ENCODE data around the gene PAPSS2.
"Not testable (repeated sequence)": the region's sequence is repeated elsewhere in the genome, so short reads cannot be mapped to it uniquely, and the experiment has no call there.

The PAPSS2 gene

DNA sequence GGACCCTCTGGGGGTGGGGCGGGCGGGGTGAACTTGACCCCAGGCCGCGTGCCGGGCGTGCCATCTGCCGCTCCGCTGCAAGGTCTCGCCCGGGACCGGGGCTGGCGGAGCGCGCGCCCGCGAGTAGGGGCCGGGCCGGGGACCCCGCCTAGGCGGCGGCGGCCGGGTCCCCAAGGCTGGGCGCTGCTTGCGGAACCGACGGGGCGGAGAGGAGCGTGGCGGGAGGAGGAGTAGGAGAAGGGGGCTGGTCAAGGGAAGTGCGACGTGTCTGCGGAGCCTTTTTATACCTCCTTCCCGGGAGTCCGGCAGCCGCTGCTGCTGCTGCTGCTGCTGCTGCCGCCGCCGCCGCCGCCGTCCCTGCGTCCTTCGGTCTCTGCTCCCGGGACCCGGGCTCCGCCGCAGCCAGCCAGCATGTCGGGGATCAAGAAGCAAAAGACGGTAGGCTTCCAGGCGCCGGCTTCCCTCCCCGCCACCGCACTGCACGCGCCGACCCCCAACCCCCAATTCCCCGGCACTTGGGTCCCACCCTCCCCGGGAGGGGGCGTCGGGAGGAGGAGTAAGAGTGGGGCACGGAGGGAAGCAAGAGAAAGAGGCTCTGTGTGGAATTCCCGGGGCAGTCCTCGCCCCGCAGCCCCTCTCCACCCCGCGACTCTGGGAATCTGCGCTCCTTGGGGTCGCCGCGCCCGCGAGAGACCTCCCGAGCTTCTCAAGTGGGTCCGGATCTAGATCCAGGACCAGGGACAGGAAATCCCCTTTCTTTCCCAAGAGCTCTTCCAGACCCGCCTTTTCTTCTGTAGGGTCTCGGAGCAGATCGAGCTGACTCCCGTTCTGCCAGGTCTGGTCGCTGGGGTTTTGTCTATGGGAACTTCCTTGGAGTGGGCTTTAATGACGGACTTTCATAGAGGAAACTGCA, at the start of gene PAPSS2:
TSS of gene PAPSS2 (plus strand) at position 308 of the 913 bp plus-strand sequence. CDS start at position 412, 104 bp downstream.
- peak; percentile 17 to 36 for DNase-seq

DNA sequence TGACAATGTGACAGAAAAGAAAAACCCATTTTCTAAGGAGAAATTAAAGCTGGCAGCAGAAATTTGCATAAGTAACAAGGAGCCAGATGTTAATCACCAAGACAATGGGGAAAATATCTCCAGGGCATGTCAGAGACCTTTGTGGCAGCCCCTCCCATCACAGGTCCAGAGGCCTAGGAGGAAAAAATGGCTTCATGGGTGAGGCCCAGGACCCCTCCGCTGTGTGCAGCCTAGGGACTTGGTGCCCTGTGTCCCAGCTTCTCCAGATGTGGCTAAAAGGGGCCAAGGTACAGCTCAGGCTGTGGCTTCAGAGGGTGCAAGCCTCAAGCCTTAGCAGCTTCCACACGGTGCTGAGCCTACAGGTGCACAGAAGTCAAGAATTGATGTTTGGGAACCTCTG, 48.3 kb upstream of the PAPSS2 start:
- DNase-seq, result not testable (repeated sequence)

DNA sequence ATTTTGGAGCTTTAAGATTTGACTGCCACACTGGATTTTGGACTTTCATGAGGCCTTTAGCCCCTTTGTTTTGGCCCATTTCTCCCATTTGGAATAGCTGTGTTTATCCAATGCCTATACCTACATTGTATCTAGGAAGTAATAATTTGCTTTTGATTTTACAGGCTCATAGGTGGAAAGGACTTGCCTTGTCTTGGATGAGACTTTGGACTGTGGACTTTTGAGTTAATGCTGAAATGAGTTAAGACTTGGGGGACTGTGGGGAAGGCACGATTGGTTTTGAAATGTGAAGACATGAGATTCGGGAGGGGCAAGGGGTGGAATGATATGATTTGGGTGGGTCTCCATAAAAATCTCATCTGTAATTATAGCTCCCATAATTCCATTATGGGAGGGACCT, 47.6 kb upstream of the PAPSS2 start:
- no peak for DNase-seq

DNA sequence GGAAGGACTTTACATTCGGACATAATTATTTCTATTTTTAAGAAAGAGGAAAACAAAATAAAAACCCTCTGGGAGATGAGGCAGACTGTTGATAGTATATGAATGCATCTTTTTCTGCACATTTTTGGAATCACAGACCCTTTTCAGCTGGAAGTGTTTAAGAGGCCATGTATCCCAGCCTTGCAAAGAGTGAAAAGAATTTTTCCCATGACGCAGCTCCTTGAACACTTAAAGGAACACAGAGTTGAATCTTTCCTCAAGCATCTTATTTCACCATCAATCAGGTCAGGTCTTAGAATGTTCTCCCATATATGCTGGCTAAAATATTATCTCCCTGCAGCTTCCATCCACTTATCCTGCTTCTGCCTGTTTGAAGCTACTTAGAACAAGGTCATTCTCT, 45.9 kb upstream of the PAPSS2 start:
- no peak for DNase-seq

DNA sequence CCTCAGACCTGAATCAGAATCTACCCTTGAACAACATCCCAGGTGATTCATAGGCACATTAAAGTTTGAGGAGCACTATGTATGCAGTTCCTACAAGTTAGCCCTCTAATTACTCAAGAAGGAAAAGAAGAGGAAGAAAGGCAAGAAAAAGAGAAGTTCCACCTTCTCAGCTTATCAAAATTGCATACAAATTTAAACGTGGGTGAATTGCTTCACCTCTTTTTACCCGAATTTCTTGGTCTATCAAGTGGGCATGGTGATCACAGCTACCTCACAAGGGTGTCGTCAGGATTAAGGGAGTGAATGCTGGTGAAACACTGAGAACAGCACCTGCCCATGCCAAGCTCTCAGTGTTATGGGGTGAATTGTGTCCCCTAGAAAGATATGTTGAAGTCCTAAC, 43.8 kb upstream of the PAPSS2 start:
- DNase-seq, result no peak

DNA sequence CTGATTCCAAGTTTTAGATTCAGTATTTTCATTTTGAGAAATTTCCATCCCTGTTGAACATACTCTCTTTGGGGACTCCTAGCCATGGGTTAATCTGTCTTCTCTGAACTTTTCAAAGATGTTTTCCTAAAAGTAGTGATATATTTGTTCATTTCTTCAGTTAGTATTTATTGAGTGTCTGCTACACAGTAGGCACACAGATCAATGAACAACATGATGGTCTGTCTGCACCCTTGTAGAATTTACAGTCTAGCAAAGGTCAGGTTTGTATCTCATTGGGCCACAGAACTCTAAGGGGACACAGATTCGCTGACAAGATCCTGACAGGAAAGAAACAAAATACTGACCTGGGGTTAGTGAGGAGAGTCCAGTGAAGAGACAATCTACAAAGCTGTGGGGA, 42.2 kb upstream of the PAPSS2 start:
- no peak for DNase-seq

DNA sequence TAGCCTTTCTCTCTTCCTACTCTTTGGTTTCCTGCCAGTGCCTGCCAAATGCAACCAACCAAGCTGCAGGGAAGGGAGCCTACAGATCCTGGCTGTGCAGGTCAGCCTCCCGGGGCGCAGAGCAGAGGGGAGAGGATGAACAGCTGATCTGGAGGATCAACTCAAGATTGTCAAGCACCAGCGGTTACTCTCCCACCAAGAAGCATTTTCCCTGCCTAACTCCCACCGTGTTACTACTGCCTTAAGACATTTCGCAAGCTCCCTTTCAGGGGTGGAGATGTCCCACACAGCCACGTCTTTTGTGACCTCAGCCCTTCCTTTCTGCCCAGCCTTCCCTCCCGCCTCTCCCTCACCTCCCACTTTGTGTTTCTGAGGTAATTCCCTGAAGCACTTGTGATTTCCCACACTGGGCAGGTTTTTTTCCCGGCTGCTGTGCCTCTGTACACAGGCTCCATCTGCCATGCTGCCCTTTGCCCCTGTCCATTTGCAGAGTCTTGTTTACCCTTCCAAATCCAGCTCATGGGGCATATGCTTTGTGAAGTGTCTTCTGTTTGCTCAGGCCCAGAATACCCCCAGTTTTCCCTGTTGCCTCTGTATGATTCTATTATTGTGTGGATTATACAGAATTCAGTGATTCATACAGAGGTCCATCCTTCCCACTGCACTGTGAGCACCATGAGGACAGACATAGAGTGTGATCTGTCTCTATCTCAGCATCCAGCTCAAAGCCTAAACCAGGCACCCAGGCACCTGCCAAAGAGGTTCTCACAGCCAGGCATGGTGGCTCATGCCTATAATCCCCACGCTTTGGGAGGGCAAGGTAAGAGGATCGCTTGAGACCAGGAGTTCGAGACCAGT, 40.9 kb upstream of the PAPSS2 start:
- DNase-seq, result no peak

DNA sequence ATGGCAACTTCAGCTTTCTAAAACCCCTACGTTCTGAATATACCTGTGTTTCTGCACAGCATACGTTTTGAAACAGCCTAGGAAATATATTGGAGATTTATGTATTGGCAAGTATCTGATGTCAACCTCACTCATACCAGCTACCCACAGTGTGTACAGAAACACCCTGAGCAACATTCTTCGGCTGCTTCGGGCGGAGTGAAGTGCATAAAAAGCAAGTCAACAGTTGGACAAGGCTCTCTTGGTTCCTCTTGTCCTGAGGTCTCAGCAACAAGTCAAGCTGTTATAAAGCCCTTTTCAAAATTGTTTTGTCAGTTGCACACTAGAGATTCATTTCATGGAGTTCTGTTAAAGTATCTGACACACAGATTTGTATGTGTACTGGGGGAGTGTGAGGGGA, 40.0 kb upstream of the PAPSS2 start:
- no peak for DNase-seq

DNA sequence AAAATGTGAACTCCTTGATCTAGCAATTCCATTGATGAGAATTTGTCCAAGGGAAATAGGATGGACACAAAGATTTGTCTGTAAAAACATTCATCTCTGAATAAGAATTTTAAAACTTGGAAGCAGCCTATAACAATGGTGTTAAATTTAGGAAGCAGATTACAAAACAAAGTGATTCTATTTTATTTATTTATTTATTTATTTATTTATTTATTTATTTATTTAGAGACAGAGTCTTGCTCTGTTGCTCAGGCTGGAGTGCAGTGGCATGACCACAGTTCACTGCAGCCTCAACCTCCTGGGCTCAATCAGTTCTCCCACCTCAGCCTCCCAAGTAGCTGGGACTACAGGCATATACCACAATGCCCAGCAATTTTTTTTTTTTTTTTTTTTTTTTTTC, 38.2 kb upstream of the PAPSS2 start:
- DNase-seq, result not testable (repeated sequence)

DNA sequence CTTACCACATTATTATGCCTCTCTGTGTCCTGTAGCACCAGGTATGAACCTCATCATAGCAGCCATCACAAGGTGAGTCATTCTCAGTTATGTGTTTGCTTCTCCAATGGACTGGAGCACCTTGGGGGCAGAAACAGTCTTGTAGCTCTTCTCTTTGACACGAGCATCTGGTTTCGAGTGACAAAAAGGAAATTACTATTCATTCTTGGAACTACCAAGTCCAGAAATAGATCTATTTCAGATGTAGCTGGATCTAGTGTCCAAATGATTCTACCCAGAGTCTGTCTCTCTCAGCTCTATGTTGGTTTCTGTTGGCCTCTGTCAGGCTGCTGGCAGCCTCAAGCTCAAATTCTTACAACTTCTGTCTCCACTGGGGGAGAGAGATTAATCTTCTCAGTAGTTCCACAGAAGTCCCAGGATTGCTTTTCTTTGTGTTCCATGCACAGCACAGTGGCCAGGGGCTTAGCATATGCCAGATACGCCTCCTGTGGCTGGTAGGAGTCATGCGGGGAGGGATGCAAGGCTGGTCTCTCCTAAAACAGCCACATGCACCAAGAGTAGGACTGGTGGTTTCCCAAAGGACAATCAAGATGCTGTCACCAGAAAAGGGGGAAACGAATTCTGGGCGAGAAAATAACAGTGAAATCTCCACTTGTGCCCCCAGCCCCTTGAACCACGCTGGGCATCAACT, 37.2 kb upstream of the PAPSS2 start:
- DNase-seq, result no peak

DNA sequence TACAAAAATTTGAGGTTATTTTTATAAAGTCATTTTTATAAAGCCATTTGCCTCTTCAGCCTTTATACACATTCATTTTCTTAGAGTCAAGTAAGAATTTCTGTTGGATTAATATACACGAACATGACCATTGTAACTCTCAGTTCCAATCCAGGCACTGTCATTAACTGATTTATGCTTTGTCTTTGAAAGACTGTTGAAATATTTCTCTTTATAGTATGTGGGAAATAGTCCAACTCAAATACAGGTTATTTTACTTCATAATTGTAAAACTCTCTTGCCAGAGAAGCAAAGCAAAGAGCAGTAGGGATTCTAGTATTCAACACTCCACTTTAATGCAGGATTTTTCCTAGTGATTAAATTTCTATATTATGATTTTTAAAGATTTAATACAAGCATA, 36.5 kb upstream of the PAPSS2 start:
- DNase-seq, result no peak

DNA sequence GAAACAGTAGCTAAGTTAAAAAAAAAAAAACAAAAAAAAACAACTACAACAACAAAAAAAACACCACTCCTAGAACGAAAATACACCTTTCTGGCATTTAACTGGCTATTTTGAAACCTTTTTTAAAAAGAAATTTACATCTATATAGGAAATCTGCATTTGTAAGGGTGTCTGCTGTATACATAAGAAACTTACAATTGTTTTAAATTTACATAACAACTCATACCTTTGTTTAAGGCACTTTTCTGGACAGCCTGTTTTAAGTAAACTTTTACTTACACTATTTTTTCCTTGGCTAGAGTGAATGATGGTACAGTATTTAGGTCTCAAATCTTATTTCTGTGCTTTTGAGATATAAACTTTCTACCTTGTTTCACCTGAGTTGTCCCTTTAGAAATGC, 34.0 kb upstream of the PAPSS2 start:
- no peak for DNase-seq

DNA sequence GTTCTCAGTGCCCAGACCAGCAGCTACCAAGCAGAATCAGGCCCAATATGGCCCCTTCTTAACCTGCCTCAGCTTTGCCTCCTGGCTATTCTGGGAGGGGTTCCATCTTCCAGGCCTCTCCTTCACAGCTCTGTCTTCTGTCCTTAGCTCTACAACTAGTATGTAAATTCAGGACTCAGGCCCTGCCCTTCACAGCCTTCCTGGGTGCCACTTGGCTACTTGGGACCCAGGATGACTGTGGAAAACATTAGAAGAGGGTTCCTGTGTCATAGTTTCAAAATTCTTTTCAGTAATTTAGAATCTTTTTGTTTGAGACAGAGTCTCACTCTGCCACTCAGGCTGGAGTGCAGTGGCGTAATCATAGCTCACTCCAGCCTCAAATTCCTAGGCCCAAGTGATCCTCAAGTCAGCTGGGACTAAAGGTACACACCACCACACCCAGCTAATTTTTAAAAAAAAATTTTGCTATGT, 33.2 kb upstream of the PAPSS2 start:
- DNase-seq, result no peak

DNA sequence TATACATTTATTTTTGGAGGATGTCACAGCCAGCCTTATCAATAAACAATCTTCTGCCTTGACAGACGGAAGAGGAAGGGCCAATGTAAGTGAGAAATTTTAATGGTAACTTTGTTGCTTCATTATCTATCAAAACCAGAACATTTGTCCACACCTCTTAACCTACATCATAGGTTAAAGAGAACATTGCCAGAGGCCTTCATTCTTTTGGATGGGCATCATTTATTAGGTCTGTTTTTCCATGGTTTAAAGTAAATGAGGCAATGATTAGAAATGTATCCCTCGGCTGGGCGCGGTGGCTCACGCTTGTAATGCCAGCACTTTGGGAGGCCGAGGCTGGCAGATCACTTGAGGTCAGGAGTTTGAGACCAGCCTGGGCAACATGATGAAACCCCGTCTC, 29.5 kb upstream of the PAPSS2 start:
- DNase-seq, result no peak

DNA sequence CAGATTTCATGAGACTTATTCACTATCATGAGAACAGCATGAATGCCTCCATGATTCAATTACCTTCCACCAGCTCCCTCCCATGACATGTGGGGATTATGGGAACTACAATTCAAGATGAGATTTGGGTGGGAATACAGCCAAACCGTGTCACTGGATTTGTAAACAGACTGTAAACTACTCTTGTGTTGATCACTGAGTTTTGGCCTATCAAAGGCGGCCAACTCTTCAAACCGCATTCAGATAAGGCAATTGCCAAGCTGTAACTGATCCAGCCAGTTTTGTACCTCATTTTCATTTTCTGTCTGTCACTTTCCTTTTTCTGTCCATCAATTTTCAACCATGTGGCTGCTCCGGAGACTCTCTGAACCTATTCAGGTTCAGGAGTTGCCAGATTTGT, 27.2 kb upstream of the PAPSS2 start:
- no peak for DNase-seq

DNA sequence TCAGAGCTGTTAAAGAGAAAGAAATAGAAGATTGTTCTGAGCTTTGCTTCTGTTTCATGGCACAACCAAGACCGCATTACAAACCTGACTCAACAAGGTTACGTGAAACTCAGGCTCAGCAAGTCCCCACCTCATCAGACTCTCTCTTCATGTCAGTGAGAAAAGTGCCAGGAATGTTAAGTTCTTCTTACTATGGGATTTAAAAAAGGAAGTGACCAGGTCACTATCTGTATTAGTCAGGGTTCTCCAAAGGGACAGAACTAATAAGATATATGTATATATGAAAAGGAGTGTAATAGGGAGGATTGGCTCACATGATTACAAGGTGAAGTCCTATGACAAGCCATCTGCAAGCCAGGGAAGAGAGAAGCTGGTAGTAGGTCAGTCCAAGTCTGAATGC, 25.4 kb upstream of the PAPSS2 start:
- DNase-seq, result no peak

DNA sequence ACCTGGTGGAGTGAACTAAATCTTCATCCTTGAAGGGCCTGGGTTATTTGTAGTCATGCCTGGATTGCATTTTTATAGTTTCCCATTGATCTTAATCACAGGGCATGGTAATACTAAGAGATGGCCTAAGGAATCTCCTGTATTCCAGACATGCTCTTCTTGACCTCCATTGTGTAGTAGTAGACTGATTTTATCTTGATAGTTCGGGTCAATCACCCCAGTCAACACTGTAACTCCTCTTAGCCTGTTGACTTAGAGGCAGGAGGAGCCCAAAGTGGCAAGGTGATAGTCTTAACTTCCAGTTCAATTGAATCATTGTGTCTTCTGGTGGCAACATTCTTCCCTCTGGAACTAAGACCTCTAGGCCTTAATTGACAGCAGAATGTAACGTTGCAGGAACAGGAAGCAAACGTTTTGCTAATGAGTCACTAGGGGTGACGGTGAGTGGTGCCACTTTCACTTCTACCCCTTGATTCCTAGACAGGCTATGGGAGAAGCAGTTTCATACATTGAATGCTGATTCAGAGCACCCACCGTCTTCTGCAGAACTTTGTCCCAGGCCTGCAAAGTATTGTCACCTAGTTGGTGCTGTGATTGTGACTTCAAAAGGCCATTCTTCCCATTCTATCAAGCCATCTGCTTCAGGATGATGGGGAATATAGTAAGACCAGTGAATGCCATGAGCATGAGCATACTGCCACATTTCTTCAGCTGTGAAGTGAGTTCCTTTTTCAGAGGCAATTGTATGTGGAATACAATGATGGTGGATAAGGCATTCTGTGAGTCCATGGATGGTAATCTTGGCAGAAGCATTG, 24.0 kb upstream of the PAPSS2 start:
- peak; percentile 34 to 55 for DNase-seq

DNA sequence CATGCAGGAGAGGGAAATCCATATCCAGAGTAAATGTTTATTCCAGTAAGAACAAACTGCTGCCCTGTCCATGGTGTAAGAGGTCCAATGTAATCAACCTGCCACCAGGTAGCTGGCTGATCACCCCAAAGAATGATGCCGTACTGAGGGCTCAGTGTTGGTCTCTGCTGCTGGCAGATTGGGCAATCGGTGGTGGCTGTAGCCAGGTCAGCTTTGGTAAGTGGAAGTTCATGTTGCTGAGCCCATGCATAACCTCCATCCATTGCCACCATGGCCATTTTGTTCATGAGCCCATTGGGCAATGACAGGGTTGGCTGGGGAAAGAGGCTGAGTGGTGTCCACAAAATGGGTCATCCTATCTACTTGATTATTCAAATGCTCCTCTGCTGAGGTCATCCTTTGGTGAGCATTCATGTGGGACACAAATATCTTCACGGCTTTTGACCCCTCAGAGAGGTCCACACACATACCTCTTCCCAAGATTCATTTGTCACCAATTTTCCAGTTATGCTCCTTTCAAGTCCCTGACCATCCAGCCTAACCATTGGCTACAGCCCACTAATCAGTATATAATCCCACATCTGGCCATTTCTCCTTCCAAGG, 23.3 kb upstream of the PAPSS2 start:
- DNase-seq, result no peak

DNA sequence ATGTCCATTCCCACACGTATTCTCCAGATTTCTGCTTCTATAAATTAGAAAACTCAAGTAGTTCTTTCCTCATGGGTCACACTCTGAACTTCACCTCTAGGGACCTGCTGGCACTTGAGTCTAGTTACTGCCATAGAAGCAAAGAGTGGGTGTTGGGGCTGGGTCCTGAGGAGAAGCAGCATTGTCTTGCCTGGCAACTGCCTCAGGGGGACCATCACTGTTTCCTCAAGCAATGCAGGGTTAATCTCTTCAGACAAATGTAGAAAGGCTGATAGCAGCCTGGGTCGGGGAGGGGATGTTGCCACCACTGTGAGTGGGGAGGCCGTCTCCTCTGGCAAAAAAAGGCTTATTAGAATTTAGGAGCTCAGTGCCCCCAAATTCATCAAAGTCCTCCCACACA, 20.2 kb upstream of the PAPSS2 start:
- DNase-seq, result no peak

DNA sequence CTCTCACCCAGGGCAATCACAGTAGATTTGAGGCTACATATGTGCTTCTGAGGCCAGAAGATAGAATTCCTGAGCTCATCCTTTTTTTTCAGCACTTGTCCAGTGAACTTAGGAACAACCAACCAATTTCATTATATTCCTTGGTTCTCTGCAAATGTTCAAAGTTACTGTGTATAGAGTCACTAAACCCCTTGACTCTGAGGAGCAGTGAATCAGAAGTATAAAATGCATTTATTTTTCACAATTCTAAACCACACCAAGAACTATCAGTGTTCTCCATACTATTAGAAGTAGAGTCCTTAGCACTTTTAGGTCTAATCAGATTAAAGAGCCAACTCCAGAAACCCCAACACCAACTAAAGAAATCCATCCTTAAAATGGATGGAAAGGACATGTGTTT, 19.6 kb upstream of the PAPSS2 start:
- no peak for DNase-seq

DNA sequence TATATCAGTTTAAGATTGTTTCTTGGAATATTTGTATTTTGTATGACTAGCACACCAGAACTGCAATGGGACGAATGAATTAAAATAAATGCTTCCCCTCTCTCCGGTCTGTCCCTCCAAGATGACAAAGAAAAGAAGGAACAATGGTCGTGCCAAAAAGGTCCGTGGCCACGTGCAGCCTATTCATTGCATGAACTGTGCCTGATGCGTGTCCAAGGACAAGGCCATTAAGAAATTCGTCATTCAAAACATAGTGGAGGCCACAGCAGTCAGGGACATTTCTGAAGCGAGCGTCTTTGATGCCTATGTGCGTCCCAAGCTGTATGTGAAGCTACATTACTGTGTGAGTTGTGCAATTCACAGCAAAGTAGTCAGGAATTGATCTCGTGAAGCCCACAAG, 17.2 kb upstream of the PAPSS2 start:
- DNase-seq, result no peak

DNA sequence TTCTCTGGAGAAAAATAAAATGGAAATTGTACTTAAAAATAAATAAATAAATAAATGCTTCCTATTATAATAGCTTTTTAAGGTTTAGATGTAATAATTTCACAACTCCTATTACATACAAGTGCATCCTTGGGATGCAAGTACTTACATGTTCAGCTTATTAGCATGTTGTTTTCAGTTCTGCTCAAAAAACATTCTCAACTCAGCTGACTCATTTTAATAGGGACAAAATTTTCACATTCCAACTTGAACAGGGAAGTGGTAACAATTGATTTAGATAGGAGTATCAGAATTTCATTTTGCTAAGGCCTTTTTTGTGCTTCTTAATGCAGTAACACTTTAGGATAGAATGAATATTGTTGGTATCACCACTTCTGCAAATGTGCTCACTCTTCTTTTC, 16.7 kb upstream of the PAPSS2 start:
- no peak for DNase-seq
